GM15510 (cell line): ENCODE measurements around the gene TMEM190.

Experiments used
- POLR2A ChIP-seq: IDR thresholded peaks from 3 replicates; pipeline ENCODE4 v1.6.1; 2011; ENCODE audit warnings: borderline replicate concordance; ENCODE audit not compliant: insufficient read length; ENCODE audit errors: extremely low read depth

TMEM190 gene

GRCh38 chr19:55376241-55376933 lies at the start of gene TMEM190:
TSS of gene TMEM190 (plus strand) at chr19:55376826. CDS start at chr19:55376854, 28 bp downstream.
- TF ChIP-seq POLR2A, result no peak

GRCh38 chr19:55333870-55334269 lies 42.8 kb upstream of the TMEM190 start:
- TF ChIP-seq POLR2A, result no peak

- no peak for TF ChIP-seq POLR2A
Observed at GRCh38 chr19:55336101-55336500, 40.5 kb upstream of the TMEM190 start.

- TF ChIP-seq POLR2A, result no peak
Observed at GRCh38 chr19:55339105-55339888, 37.3 kb upstream of the TMEM190 start, which contains the start of gene KMT5C. TSS of gene KMT5C (plus strand) at chr19:55339876. CDS start at chr19:55341937, 2,061 bp downstream.

- peak; percentile 79 for TF ChIP-seq POLR2A
Observed at GRCh38 chr19:55339889-55340783, 36.5 kb upstream of the TMEM190 start.

- TF ChIP-seq POLR2A, result no peak
Observed at GRCh38 chr19:55340784-55341147, 35.9 kb upstream of the TMEM190 start.

GRCh38 chr19:55341171-55341588 lies 35.4 kb upstream of the TMEM190 start:
- TF ChIP-seq POLR2A, result peak; percentile 24

GRCh38 chr19:55341595-55342531 lies 34.8 kb upstream of the TMEM190 start:
- TF ChIP-seq POLR2A, result no peak

- TF ChIP-seq POLR2A, result no peak
Observed at GRCh38 chr19:55344444-55344843, 32.2 kb upstream of the TMEM190 start.

GRCh38 chr19:55345101-55345817 lies 31.4 kb upstream of the TMEM190 start:
- TF ChIP-seq POLR2A, result no peak

GRCh38 chr19:55345818-55346724 lies 30.6 kb upstream of the TMEM190 start:
- TF ChIP-seq POLR2A, result no peak
